Naive thymus-derived CD4-positive, alpha-beta T cell (primary cell): ENCODE results near the gene UBR2. TPM values are rescaled to one million over a fixed set of nuclear protein-coding genes. Genes with fewer than 3 reads are reported as not detected.

ENCODE experiments used
- ATAC-seq: fragments of 150-1000 bp; cut with Tn5 transposase; 2 replicates; pipeline ENCODE4 v1.10.0; 2021; ENCODE audit warnings: mild to moderate bottlenecking, moderate library complexity
- CTCF ChIA-PET: fragments of 350-600 bp; sonication (Branson Sonifier 250); formaldehyde crosslinking; loops from one replicate; lab custom pipeline; 2021; ENCODE audit warnings: antibody characterized with exemption; lab: Charles Lee
- POLR2A ChIA-PET: fragments of 350-600 bp; sonication (Branson Sonifier 250); formaldehyde crosslinking; loops from one replicate; lab custom pipeline; 2021; ENCODE audit warnings: antibody characterized with exemption, inconsistent platforms; lab: Charles Lee
- DNase-seq, 9 donors: peaks; one replicate each; pipeline versions ENCODE4 v3.0.0 to v3.0.0-alpha.2; 2020 to 2022; ENCODE audit warnings: mixed read lengths in 1 of 9
- H3K27ac ChIP-seq: one replicate; pipeline ENCODE4 v1.7.0; 2013; ENCODE audit warnings: mild to moderate bottlenecking, low read depth, low read length, moderate library complexity
- H3K27me3 ChIP-seq, 2 donors: one replicate each; pipeline ENCODE4 v1.7.0; 2013; ENCODE audit warnings: low read length in 2 of 2, mild to moderate bottlenecking in 2 of 2, moderate library complexity in 2 of 2; ENCODE audit not compliant: control insufficient read depth in 2 of 2, insufficient read depth in 2 of 2
- H3K36me3 ChIP-seq, 3 experiments: 1 replicate in 2 of 3; 2 replicates in 1 of 3; pipeline ENCODE4 v1.7.0; 2013; ENCODE audit warnings: low read length in 3 of 3, mild to moderate bottlenecking in 3 of 3, moderate library complexity in 1 of 3; ENCODE audit not compliant: insufficient read depth in 3 of 3, control insufficient read depth in 2 of 3
- H3K4me1 ChIP-seq, 2 donors: one replicate each; pipeline ENCODE4 v1.7.0; 2013; ENCODE audit warnings: low read length in 2 of 2, mild to moderate bottlenecking in 2 of 2, moderate library complexity in 1 of 2; ENCODE audit not compliant: control insufficient read depth in 2 of 2, insufficient read depth in 2 of 2
- H3K4me3 ChIP-seq: 2 replicates; pipeline ENCODE4 v1.7.0; 2013; ENCODE audit warnings: mild to moderate bottlenecking, low read length
- H3K9me3 ChIP-seq, 3 experiments: 1 replicate in 2 of 3; 2 replicates in 1 of 3; pipeline ENCODE4 v1.7.0; 2013; ENCODE audit warnings: low read length in 3 of 3; ENCODE audit not compliant: control insufficient read depth in 2 of 3
- H3K27ac Mint-ChIP-seq, 9 donors: one replicate each; pipeline ENCODE4 v1.8.0; 2020 to 2022; ENCODE audit warnings: mixed read lengths in 9 of 9, mild to moderate bottlenecking in 8 of 9, moderate library complexity in 5 of 9, inconsistent platforms in 2 of 9
- H3K27me3 Mint-ChIP-seq, 5 donors: one replicate each; pipeline ENCODE4 v1.8.0; 2021 to 2022; ENCODE audit warnings: mixed read lengths in 5 of 5, mild to moderate bottlenecking in 1 of 5
- H3K36me3 Mint-ChIP-seq, 5 donors: one replicate each; pipeline ENCODE4 v1.8.0; 2020 to 2022; ENCODE audit warnings: mixed read lengths in 5 of 5, mild to moderate bottlenecking in 3 of 5, inconsistent platforms in 1 of 5
- H3K4me1 Mint-ChIP-seq, 7 donors: one replicate each; pipeline ENCODE4 v1.8.0; 2020 to 2022; ENCODE audit warnings: mixed read lengths in 7 of 7, mild to moderate bottlenecking in 3 of 7, inconsistent platforms in 1 of 7
- H3K4me3 Mint-ChIP-seq, 10 donors: one replicate each; pipeline ENCODE4 v1.8.0; 2020 to 2022; ENCODE audit warnings: mild to moderate bottlenecking in 10 of 10, mixed read lengths in 10 of 10, moderate library complexity in 6 of 10, inconsistent platforms in 2 of 10
- H3K9me3 Mint-ChIP-seq, 11 donors: one replicate each; pipeline ENCODE4 v1.8.0; 2020 to 2022; ENCODE audit warnings: mixed read lengths in 11 of 11, mild to moderate bottlenecking in 4 of 11, inconsistent platforms in 1 of 11, moderate library complexity in 1 of 11
- intact Hi-C, 2 donors: fragments of 100-400 bp; cut with micrococcal nuclease; formaldehyde crosslinking; loops; one replicate each; pipeline ENCODE4 v1.15.1; 2023
- polyA plus RNA-seq, 2 donors: library from polyadenylated mRNA; unstranded; fragments of 300-500 nt; fragmentation: Illumina TruSeq; gene quantifications; one replicate each; pipeline ENCODE4 v1.2.3, GENCODE V29; 2021
- total RNA-seq, 6 experiments: library from RNA in 5 of 6; stranded (reverse) in 5 of 6; gene quantifications; 1 replicate in 5 of 6; 2 replicates in 1 of 6; pipeline ENCODE4 v1.2.3 and lab custom pipeline; 2021 to 2026

The UBR2 gene
- total and polyA plus RNA-seq, 7 experiments from 2014 or later = 10.1 to 45.5 (median 37.0) TPM

DNA sequence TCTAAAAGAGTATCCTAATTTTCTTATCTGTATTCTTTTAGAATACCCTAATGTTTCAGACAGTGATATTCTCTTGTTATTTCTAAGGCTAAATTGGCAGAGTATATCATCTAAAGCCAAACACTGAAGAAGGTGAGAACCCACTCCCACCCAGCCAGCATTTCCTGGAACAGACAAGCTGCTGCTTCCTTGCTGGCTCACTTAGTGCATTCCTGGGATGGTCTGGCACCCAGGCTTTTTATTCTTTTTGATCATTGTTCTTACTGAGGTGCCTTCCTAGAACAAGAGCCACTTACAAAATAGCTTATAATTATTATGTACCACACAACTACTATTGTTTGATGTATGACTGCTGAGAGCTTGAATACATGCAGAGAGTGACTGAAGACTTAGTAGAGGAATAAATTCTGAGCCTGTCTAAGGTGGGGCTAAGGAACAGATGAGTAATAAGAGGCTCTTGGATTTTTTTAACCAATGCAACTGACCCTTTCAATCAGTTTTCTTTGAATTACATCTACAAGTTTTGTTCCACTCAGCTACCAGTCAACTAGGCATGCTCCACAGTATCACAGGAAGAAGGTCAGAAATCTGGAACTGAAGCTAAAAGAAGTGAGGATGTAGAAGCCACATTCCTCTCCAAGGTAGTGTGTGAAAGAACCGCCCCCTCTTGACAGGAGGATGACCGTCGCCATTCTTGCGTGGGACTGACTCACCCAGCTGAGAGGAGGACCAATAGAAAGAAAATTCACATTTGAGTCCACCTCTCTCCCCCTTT is 128.5 kb downstream of the UBR2 start:
- Histone ChIP-seq H3K4me1 (peaks cover 10 to 16% of the 10 kb centered on the region in 2 donors), H3K27me3 (no peaks in the 10 kb centered on the region), H3K4me3 (no peak overlapping the region), H3K9me3 (no peaks in the 10 kb centered on the region), H3K36me3 (peaks cover 17 to 39% (median 19%) of the 10 kb centered on the region in 3 experiments), H3K27ac (no peak overlapping the region)
- Mint-ChIP-seq H3K9me3 (peaks cover 0 to 5% (median 0%) of the 10 kb centered on the region in 11 donors), H3K27ac (peak overlapping the region; percentile 39 to 87 (median 77)), H3K27me3 (no peaks in the 10 kb centered on the region), H3K4me1 (peaks cover 19 to 60% (median 40%) of the 10 kb centered on the region in 7 donors), H3K4me3 (no peak overlapping the region), H3K36me3 (peaks cover 0 to 42% (median 30%) of the 10 kb centered on the region in 5 donors)
- intact Hi-C loops = no loop called here
- DNase-seq (no peak), ATAC-seq (no peak)
- CTCF ChIA-PET = interaction anchor here (1.0 to 2.3 kb wide), 3 partner anchors 31 to 75 kb away, joined by 4 to 7 read pairs (median 4); no protein-coding TSS in a partner anchor
- POLR2A ChIA-PET = interaction anchor here (0.6 to 4.3 kb wide), 9 partner anchors 13 to 824 kb away, joined by 3 to 23 read pairs (median 4); partner anchors contain the start of genes RPL7L1 and TBCC

DNA sequence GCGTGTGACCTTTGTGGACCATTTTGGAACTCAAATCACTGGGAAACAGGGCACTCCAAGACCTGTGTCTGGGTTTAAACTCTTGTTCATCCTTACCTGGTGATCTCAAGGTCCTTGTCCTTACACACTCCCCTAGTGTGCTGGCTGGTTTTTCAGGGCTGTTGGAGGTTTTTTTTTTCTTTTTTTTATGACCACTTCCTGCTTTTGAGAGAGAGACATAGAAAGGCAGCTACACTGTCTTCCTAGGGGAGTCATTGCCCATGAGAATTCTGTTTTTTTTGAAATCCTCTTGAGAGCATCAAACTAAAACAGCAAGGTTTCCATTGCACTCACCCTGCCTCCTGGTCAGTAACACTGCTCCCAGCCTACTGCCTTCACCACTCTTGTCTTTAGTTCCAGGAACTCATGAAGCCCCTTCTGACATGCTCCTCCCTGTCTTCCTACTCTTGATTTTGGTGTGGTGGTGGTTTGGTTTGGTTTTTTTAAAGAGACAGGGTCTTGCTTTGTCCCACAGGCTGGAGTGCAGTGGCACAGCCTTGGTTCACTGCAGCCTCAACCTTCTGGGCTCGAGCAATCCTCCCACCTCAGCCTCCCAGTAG is 130.0 kb downstream of the UBR2 start:
- ChIA-PET POLR2A (interaction anchor here (1.2 to 4.3 kb wide), 4 partner anchors 53 to 91 kb away, joined by 4 to 23 read pairs (median 4); partner anchors contain the start of gene TBCC), CTCF (interaction anchor here (1.3 to 2.3 kb wide), 2 partner anchors 32 kb away, joined by 5 to 7 read pairs; no protein-coding TSS in a partner anchor)
- DNase-seq (peak in 6 of 9 donors; percentile 14 to 57 (median 30)), ATAC-seq (peak; percentile 63)
- peaks cover 7 to 28% (median 15%) of the 10 kb centered on the region in 3 experiments for H3K36me3 ChIP-seq
- no peaks in the 10 kb centered on the region for H3K9me3 ChIP-seq
- Mint-ChIP-seq H3K36me3 (peaks cover 0 to 29% (median 20%) of the 10 kb centered on the region in 5 donors), H3K4me1 (peaks cover 20 to 54% (median 40%) of the 10 kb centered on the region in 7 donors), H3K9me3 (no peaks in the 10 kb centered on the region), H3K27me3 (no peaks in the 10 kb centered on the region), H3K27ac (peak overlapping the region; percentile 75 to 95 (median 85)), H3K4me3 (peak overlapping the region in 9 of 10 donors; percentile 16 to 68 (median 51))
- peak overlapping the region; percentile 31 for H3K27ac ChIP-seq
- no peaks in the 10 kb centered on the region for H3K27me3 ChIP-seq
- H3K4me3 ChIP-seq = no peak overlapping the region
- intact Hi-C loops = loop anchor here (1.0 kb wide), 2 partner anchors 32 to 183 kb away; no protein-coding TSS in a partner anchor
- H3K4me1 ChIP-seq = peaks cover 10 to 16% of the 10 kb centered on the region in 2 donors

DNA sequence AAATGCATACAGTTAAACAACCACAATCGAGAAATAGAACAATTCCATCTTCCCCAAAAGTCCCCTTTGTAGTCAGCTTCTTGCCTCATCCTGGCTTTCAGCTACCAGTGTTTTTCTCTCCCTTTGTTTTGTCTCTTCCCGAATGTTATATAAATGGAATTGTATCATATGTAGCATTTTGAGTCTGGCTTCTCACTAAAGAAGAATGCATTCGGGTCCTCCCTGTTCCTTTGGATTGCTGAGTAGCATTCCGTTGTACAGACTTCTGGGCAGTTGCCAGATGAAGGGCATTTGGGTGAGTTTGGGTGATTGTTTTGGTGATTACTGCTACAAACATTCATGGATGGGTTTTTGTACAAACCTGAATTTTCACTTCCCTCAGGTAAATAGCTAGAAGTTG is 130.8 kb downstream of the UBR2 start:
- no peaks in the 10 kb centered on the region for H3K27me3 ChIP-seq
- no peak overlapping the region for H3K4me3 ChIP-seq
- POLR2A ChIA-PET = interaction anchor here (1.2 to 4.3 kb wide), 4 partner anchors 52 to 90 kb away, joined by 4 to 23 read pairs (median 4); partner anchors contain the start of gene TBCC
- peaks cover 10 to 16% of the 10 kb centered on the region in 2 donors for H3K4me1 ChIP-seq
- Mint-ChIP-seq H3K36me3 (peaks cover 0 to 21% (median 16%) of the 10 kb centered on the region in 5 donors), H3K4me1 (peaks cover 21 to 53% (median 40%) of the 10 kb centered on the region in 7 donors), H3K4me3 (peak overlapping the region in 2 of 10 donors; percentile 65 to 68), H3K27ac (peak overlapping the region in 8 of 9 donors; percentile 6 to 89 (median 82)), H3K9me3 (no peaks in the 10 kb centered on the region), H3K27me3 (no peaks in the 10 kb centered on the region)
- ATAC-seq (no peak), DNase-seq (no peak)
- no peaks in the 10 kb centered on the region for H3K9me3 ChIP-seq
- CTCF ChIA-PET = interaction anchor here (1.3 kb wide), 1 partner anchor 32 kb away, joined by 5 read pairs; no protein-coding TSS in a partner anchor
- H3K27ac ChIP-seq = no peak overlapping the region
- intact Hi-C loops = no loop called here
- peaks cover 4 to 20% (median 12%) of the 10 kb centered on the region in 3 experiments for H3K36me3 ChIP-seq

DNA sequence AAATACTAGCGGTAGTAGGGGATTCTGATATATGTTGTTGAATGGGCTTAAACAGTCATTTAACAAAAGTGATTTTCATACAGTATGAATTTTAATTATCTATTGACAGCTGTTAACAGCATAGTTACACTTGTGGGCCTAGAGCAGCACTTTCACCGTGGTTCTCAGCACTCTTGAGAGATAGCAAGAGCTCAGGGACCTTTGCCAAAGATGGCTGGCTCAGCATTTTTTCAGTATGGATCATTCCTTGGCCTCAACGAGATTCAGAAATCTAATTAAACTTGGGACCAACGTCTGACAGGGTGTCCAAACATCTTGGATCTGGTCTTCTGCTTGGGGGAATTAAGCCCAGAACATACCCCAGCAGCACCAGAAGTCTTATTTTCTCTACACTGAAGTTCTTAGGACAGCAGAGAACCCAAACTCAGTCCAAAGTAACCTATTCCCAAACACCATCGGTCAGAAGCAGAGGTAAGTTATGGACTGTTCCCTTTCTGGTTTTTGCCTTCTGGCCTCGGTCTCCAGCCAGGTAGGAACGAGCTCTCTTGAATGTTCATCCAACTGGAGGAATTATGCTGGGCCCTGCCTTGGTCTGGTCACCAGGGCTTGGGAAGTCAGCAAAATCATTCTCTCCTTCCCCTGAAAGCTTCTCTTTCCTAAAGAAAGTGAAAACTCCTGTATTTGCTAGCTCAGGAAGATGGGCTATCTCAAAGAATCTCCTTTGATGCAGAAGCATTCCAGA is 132.9 kb downstream of the UBR2 start:
- Mint-ChIP-seq H3K4me3 (no peak overlapping the region), H3K4me1 (peaks cover 14 to 36% (median 28%) of the 10 kb centered on the region in 7 donors), H3K36me3 (peaks cover 0 to 8% (median 4%) of the 10 kb centered on the region in 5 donors), H3K27ac (peak overlapping the region in 7 of 9 donors; percentile 1 to 67 (median 25)), H3K9me3 (no peaks in the 10 kb centered on the region), H3K27me3 (no peaks in the 10 kb centered on the region)
- H3K36me3 ChIP-seq = peaks cover 0 to 8% (median 0%) of the 10 kb centered on the region in 3 experiments
- H3K4me1 ChIP-seq = peaks cover 10 to 13% of the 10 kb centered on the region in 2 donors
- intact Hi-C loops = no loop called here
- CTCF ChIA-PET = interaction anchor here (1.2 kb wide), 1 partner anchor 35 kb away, joined by 5 read pairs; no protein-coding TSS in a partner anchor
- no peak for ATAC-seq
- no peak for DNase-seq
- no peaks in the 10 kb centered on the region for H3K27me3 ChIP-seq
- H3K9me3 ChIP-seq = no peaks in the 10 kb centered on the region
- H3K27ac ChIP-seq = no peak overlapping the region
- no peak overlapping the region for H3K4me3 ChIP-seq
- POLR2A ChIA-PET = interaction anchor here (0.6 to 1.7 kb wide), 5 partner anchors 29 to 114 kb away, joined by 3 to 6 read pairs (median 3); partner anchors contain the start of genes BICRAL and TBCC

DNA sequence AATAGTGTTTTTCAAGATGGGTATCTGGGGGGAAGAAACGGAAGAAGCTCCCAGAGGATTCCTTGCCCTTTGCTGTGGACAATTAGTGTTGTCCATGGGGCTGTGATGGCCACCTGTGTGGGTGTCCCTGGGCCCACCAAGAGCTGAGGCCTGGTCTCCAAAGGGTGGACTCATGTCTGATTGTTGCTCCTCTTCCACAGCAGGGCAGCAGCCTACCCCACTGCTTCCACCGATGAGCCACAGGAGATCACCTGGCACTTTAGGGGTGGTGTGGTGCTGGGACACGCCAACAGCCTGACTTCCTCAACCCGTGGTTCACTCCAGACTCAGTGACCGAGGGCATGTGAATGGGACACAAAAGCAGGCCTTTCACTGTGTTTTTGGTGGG is 133.4 kb downstream of the UBR2 start:
- intact Hi-C loops = no loop called here

More for the DNA sequence above, 133.4 kb downstream of the UBR2 start:
- Mint-ChIP-seq H3K4me3 (no peak overlapping the region), H3K36me3 (peaks cover 0 to 8% (median 3%) of the 10 kb centered on the region in 5 donors), H3K27me3 (no peaks in the 10 kb centered on the region), H3K4me1 (peaks cover 14 to 30% (median 26%) of the 10 kb centered on the region in 7 donors), H3K27ac (peak overlapping the region in 4 of 9 donors; percentile 21 to 67 (median 30)), H3K9me3 (no peaks in the 10 kb centered on the region)
- ATAC-seq (no peak), DNase-seq (no peak)
- Histone ChIP-seq H3K36me3 (peaks cover 0 to 8% (median 0%) of the 10 kb centered on the region in 3 experiments), H3K27ac (no peak overlapping the region), H3K4me1 (peaks cover 10 to 13% of the 10 kb centered on the region in 2 donors), H3K4me3 (no peak overlapping the region), H3K27me3 (no peaks in the 10 kb centered on the region), H3K9me3 (no peaks in the 10 kb centered on the region)
- ChIA-PET CTCF (interaction anchor here (1.2 kb wide), 1 partner anchor 36 kb away, joined by 5 read pairs; no protein-coding TSS in a partner anchor), POLR2A (interaction anchor here (1.1 to 1.7 kb wide), 3 partner anchors 29 to 114 kb away, joined by 3 to 6 read pairs (median 4); partner anchors contain the start of gene TBCC)
